HG03095 (cell line): ENCODE measurements around the gene KRT83.
A peak's percentile ranks its signal among the peaks of the same experiment; 100 is the strongest.
"Not testable (repeated sequence)": the region's sequence is repeated elsewhere in the genome, so short reads cannot be mapped to it uniquely, and the experiment has no call there.

Source experiments
- ATAC-seq: cut with Tn5 transposase; IDR thresholded peaks from one replicate; pipeline ENCODE4 v1.9.1; 2021; ENCODE audit warnings: moderate library complexity; ENCODE audit not compliant: unreplicated experiment

Gene KRT83

DNA sequence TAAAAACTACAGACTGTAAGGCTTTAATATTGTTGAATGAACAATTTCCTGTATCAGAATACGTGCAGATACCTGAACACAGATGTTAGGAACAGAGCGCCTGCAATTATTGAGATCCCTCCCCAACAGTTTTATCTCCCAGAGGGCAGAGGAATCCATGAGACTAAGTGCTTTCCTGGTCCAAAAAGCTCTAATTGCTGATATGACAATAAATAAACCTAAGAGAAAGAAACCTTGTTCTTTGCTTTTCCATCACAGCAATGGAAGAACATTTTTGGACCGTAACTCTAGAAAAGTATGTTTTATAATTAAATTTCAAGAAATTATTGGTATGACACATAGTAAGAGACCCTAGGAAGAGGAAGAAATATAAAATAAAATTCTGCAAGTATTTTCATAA, 13.0 kb upstream of the KRT83 start:
- ATAC-seq = no peak

- no peak for ATAC-seq
Measured at GRCh38 chr12:52333321-52333720, 12.1 kb upstream of the KRT83 start.

GRCh38 chr12:52332381-52332780, 11.2 kb upstream of the KRT83 start:
- no peak for ATAC-seq

GRCh38 chr12:52331833-52332232, 10.6 kb upstream of the KRT83 start:
- ATAC-seq = no peak

DNA sequence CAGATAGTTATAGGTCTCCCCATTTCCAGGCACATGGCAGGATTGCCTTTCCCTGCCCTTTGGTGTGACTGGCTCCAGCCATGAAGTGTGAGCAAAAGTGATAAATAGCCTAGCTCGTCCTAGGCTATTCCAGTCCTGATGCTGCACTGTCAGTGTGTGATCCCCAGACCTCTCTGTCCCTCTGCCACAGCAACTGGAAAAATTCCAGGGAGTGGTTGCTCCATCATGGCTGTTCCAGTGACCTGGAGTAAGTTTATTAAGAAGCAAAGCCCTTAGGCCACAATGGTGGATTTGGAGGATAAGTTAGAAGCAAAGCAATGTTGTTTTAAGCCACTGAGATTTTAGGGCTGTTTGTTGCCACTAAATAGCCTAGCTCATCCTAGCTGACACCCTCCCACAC, 9.8 kb upstream of the KRT83 start:
- no peak for ATAC-seq

DNA sequence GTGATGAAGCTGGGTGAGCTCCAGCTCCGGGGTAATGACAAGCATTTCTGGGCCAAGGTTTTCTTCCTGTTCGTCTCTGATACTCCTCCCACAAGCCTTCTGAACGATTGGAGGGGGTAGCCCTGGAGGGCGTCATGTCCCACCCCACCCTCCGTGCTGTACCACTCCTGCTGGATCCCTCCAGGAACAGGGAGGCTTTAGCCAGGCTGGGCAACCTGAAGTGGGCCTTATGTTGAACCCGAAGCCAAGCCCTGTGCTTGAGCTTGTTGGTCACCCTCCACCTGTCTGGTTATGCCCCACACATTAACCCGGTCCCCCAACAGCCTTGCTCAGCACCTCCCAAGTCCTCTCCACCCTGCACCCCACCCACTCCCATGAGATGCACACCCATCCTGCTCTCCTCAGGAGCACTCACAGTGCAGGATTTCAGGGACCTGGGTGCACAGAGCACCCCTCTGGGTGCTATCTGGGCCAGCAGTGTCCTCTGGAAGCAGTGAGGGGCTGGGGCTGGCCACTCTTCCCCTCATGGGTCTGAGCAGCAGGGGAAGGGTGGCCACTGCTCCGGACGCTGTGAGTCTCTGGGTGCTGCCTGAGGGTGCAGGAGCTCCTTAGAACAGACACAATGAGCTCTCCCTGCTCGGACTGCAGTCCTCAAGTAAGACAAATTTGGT, 6.8 kb upstream of the KRT83 start:
- no peak for ATAC-seq

DNA sequence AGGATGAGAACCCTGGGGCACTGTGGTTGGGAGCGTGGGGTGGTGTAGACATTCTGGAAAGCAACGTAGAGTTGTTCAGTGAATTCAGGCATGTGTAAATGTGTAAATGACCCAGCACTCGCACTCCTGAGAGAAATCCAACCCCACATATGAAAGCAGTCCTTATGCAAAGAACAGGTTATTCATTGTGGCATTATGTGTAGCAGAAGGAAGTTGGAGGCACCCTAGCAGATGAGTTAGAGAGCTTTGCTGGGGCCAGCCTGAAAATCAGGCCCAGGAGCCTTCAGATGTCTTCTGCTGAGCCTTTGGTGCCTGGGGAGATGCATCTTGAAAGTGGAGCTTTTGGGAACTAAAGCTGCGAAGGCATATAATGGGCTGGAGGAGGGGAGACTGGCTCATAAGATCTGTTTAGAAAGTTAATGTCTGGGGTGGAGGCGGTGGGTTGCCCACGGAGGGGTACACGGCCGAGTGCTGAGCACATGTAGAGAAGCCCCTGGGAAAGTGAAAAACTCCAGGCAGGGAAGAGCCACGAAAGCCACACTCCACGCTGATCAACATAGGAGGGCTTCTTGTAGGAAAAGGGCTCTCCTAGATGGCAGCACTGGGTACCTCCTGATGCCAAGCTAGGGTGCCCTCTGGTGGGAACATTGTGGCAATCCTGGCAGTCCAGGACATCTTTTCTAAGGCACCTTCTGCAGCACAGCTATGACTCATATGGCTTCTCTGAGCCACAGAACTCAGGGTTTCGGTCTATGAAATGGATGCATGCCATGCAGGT, 6.0 kb upstream of the KRT83 start:
- peak; percentile 93 for ATAC-seq

DNA sequence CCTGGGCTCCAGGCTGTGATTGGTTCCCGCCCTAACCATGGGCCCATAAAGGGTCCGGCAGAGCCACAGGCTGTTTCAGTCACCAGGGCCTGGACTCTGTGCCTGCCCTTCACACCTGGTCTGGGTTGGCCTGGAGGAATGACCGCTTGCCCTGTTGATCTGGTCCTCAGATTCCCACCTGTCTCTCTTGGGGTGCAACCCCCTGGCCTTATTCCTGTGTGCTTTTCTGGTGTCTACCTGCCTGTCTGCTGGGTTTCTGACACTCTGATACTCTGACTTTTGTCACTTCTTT, 2.9 kb upstream of the KRT83 start:
- ATAC-seq = no peak

- no peak for ATAC-seq
Measured at GRCh38 chr12:52323416-52324152, 2.4 kb upstream of the KRT83 start.

GRCh38 chr12:52323001-52323400, 1.8 kb upstream of the KRT83 start:
- no peak for ATAC-seq

DNA sequence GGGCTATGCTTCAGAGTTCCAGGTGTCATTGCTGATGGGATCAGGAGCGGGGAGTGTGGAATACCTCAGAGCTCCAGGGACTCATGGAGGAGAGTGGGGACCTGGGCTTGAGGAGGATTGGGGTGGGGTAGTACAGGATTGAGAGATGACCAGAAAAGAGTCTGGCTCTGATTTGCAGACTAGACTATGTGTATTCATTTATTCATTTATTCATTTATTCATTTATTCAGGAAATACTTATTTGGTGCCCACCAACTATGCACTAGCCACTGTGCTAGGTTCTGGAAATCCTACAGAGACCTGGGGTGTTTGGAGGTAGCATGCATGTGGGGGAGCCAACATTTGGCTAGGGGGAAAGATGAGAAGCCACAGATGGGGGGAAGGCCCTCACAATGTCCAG, 871 bp upstream of the KRT83 start:
- no peak for ATAC-seq

GRCh38 chr12:52321418-52321817, 220 bp upstream of the KRT83 start:
- ATAC-seq = no peak

DNA sequence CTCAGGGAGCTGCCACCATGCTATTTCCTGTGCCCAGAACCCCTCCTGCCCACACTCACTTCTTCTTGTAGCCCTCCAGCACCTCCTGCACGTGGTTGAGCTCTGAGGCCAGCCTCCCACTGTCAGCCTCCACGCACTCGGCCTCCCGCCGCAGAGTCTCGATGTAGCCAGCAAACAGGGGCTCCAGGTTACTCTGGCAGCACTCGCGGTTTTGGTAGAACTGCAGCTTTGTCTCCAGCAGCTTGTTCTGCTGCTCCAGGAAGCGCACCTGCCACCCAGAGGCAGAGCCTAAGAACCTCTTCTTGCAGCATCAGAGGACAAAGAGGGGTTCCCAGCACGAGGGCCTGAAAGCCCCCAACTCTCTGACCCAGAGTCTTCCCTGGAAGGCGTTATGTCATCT, 2.1 kb downstream of the KRT83 start:
- ATAC-seq = no peak

DNA sequence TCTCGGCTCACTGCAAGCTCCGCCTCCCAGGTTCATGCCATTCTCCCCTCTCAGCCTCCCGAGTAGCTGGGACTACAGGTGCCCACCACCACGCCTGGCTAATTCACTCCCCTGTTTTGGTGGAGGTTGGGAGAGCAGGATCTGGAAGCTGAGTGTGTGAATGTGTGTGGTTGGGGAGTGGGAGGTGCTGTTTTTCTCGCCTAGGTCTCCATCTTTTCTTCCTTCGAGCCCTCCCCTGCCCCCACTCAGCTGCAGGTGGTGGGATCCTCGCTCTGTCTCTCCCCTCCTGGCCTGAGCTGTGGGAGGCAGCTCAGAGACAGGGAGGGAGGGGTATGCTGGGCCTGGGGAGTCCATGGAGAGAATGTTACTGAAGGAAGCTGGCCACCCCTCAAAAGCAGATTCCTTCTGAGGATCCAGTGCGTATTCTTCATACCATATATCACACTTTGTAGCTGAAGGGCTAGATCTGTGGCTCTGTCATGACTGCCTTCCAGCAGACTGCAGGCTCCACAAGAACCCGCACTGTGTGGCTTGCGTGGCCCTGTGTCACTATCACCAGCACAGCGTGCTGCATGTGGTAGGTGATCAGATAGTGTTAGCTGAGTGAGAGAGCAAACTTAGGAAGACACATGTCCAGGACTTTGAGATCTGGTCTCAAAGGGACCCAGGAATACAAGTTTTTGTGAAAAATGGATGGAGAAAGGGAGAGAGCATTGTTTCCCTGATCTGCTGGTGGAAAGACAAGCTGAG, 2.8 kb downstream of the KRT83 start:
- no peak for ATAC-seq

- no peak for ATAC-seq
Measured at GRCh38 chr12:52317468-52318052, 3.6 kb downstream of the KRT83 start.

- no peak for ATAC-seq
Measured at GRCh38 chr12:52316701-52317100, 4.5 kb downstream of the KRT83 start.

DNA sequence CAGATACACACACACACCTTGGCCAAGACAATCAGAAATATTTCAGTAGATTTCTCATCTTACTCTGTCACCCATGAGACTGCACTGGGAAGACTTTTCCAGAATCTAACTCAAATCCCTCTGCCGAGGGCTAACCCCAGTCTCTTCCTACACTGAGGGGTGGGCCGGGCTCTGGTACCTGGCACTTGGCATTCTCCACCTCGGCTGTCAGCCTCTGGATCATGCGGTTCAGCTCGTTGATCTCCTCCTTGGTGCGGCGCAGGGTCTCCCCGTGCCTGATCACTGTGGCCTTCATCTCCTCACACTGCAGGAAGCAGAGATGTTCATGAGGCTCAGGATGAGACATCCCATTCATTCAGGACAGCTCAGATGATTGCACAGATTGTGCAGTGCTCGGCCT, 4.9 kb downstream of the KRT83 start:
- ATAC-seq = no peak

- ATAC-seq = not testable (repeated sequence)
Measured at GRCh38 chr12:52315721-52316120, 5.5 kb downstream of the KRT83 start.

- ATAC-seq = no peak
Measured at GRCh38 chr12:52314511-52314910, 6.7 kb downstream of the KRT83 start.

- no peak for ATAC-seq
Measured at GRCh38 chr12:52313926-52314325, 7.3 kb downstream of the KRT83 start.

DNA sequence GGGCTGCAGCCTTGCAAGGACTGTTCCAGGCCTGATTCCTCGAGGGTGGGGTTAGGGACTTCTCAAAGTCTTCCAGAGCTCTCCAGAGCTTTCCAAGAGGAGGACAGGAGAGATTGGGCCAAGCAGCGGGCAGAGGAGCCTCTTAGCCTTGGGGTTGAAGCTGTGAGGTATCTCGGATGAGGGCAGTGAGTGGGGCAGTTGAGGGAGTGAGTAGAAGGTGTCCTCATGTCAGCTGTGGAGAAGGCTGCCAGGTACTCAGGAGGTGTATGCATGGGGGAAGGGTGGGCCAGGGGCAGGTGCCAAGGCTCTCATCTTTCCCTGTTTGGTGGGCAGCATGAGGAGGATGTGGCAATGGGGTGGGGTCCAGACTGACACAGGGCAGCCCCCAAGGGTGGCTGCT, 7.7 kb downstream of the KRT83 start:
- ATAC-seq = no peak
